Heart left ventricle (tissue), 16 donors: ENCODE measurements around the gene OR51M1. TPM values are rescaled to one million over a fixed set of nuclear protein-coding genes. Genes with fewer than 3 reads are reported as not detected.
"Not testable (repeated sequence)": the region's sequence is repeated elsewhere in the genome, so short reads cannot be mapped to it uniquely, and the experiment has no call there.

ENCODE experiments used
- ATAC-seq, 4 donors: fragments of 200-7000 bp; cut with Tn5 transposase; one replicate each; pipeline ENCODE4 v1.9.1; 2020 to 2022; ENCODE audit warnings: moderate library complexity in 4 of 4, mild to moderate bottlenecking in 3 of 4, moderate number of reproducible peaks in 1 of 4
- DNase-seq, 5 donors: peaks; one replicate each; pipeline ENCODE4 v3.0.0-alpha.2; 2020
- H3K27ac ChIP-seq, 12 donors: fragments of 200-600 bp; sonication (generic) in 4 of 12; one replicate each; pipeline versions ENCODE4 v1.5.0 to v1.8.0; 2016 to 2022; ENCODE audit warnings: mild to moderate bottlenecking in 2 of 12
- H3K27me3 ChIP-seq, 9 donors: fragments of 200-600 bp; sonication (generic) in 2 of 9; one replicate each; pipeline versions ENCODE4 v1.5.1 to v1.8.0; 2016 to 2022; ENCODE audit warnings: mild to moderate bottlenecking in 3 of 9
- H3K36me3 ChIP-seq, 9 donors: fragments of 200-600 bp; sonication (generic) in 2 of 9; one replicate each; pipeline versions ENCODE4 v1.5.0 to v1.8.0; 2018 to 2022; ENCODE audit warnings: mild to moderate bottlenecking in 2 of 9
- H3K4me1 ChIP-seq, 12 donors: fragments of 200-600 bp; sonication (generic) in 4 of 12; one replicate each; pipeline versions ENCODE4 v1.5.0 to v1.8.0; 2016 to 2022; ENCODE audit warnings: mild to moderate bottlenecking in 3 of 12
- H3K4me3 ChIP-seq, 12 donors: fragments of 200-600 bp; sonication (generic) in 4 of 12; one replicate each; pipeline versions ENCODE4 v1.5.0 to v1.8.0; 2017 to 2022; ENCODE audit warnings: mild to moderate bottlenecking in 9 of 12, moderate library complexity in 4 of 12
- H3K9me3 ChIP-seq, 12 donors: fragments of 200-600 bp; sonication (generic) in 4 of 12; one replicate each; pipeline versions ENCODE4 v1.5.0 to v1.8.0; 2016 to 2022; ENCODE audit warnings: mild to moderate bottlenecking in 1 of 12
- POLR2A ChIP-seq, 2 donors: fragments of 450-650 bp; IDR thresholded peaks; one replicate each; pipeline ENCODE4 v1.6.1; 2017; ENCODE audit warnings: antibody characterized with exemption in 2 of 2, mild to moderate bottlenecking in 2 of 2, moderate library complexity in 2 of 2
- WGBS, 4 donors: extraction: QIAGEN DNeasy Blood & Tissue Kit in 2 of 4; methylation state at CpG; one replicate each; pipeline versions ENCODE4 v1.1.5 to v1.1.7; 2013 to 2018; 5-methylcytosine and 5-hydroxymethylcytosine counted together
- intact Hi-C, 10 donors: fragments of 100-400 bp; cut with DNase I; formaldehyde crosslinking; loops; one replicate each; pipeline versions ENCODE4 v1.11.1 to v1.14.2; 2022
- polyA plus RNA-seq, 2 donors: library from polyadenylated mRNA; stranded (reverse); fragments of 200-250 nt; gene quantifications; one replicate each; pipeline ENCODE4 v1.2.3, GENCODE V29; 2013
- total RNA-seq, 9 donors: library from RNA; depleted of rRNA in 2 of 9; stranded (reverse); fragments of >200 nt in 2 of 9; fragmentation: NEBNext Ultra II Directional in 3 of 9; extraction: Animal tissue kit (Norgen Biotek cat#: 25700) in 3 of 9; gene quantifications; one replicate each; pipeline versions ENCODE4 v1.1.0 to v1.2.4, GENCODE V29; 2016 to 2023
- TF ChIP-seq, protein P1 (sequence below), 12 donors: fragments of 200-600 bp; sonication (generic) in 4 of 12; IDR thresholded peaks; one replicate each; pipeline versions ENCODE4 v1.5.0 to v1.8.0; 2018 to 2022; ENCODE audit warnings: antibody characterized with exemption in 12 of 12, mild to moderate bottlenecking in 5 of 12
- donor health status: ischemic (EF 13 %, LVEDD 7.1; RV severe dilation, severe dysfunction).
- donor health status: healthy with polysubstance abuse.
- donor health status: DM: no; HTN: yes; CAD: no.
- donor health status: DM: no; HTN: no; CAD: no.
- donor health status: ischemic (EF 25% LVEDD 6.9; RV normal size, moderate dysfunction).
- donor health status: ischemic (EF 25% LVEDD 5.7; RV mildly dilated, moderate dysfunction).
- donor health status: healthy.
- donor health status: DM: yes; HTN: yes; CAD: no.
- donor health status: ischemic (EF 35%, LVEDD 5.7; RV mildly dilated, moderate dysfunction).
- donor health status: nonischemic (EF 11% LVEDD 7.7; RV severe dilation, severe dysfunction).
- donor health status: DM: yes; HTN: yes; CAD: no.
- donor health status: PGD.
- donor health status: ischemic (EF 29% LVEDD 5.4; RV normal size, mild dysfunction).
- donor health status: nonischemic (EF 23%, LVEDD 6.1; RV moderate dilation, normal function).

Gene OR51M1
- total and polyA plus RNA-seq, 11 donors, result not detected

DNA sequence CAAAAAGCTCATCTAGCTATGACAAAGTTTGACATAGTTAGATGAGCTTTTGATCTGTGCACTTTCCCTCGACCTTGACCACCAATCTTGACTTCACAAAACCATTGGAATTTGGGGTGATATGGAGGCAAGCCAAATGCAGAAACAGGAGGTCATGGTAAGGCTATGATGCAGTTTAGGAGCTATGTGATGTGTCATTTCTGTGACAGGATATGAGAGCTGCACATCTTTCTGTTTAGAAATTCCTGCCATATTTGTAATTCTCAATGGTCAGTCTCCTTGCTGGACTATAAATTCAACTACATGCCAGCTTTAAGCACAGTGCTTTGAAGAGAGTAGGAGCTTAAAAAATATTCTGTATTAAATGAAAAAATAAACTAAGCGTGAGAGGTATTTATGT lies 19.4 kb upstream of the OR51M1 start:
- intact Hi-C loops, result no loop called here
- Histone ChIP-seq H3K36me3 (no peaks in the 10 kb centered on the region), H3K4me1 (peaks cover 0 to 14% (median 0%) of the 10 kb centered on the region in 12 donors), H3K27ac (no peak overlapping the region), H3K27me3 (no peaks in the 10 kb centered on the region), H3K9me3 (peaks cover 0 to 6% (median 0%) of the 10 kb centered on the region in 12 donors), H3K4me3 (no peak overlapping the region)
- TF ChIP-seq, protein P1, sequence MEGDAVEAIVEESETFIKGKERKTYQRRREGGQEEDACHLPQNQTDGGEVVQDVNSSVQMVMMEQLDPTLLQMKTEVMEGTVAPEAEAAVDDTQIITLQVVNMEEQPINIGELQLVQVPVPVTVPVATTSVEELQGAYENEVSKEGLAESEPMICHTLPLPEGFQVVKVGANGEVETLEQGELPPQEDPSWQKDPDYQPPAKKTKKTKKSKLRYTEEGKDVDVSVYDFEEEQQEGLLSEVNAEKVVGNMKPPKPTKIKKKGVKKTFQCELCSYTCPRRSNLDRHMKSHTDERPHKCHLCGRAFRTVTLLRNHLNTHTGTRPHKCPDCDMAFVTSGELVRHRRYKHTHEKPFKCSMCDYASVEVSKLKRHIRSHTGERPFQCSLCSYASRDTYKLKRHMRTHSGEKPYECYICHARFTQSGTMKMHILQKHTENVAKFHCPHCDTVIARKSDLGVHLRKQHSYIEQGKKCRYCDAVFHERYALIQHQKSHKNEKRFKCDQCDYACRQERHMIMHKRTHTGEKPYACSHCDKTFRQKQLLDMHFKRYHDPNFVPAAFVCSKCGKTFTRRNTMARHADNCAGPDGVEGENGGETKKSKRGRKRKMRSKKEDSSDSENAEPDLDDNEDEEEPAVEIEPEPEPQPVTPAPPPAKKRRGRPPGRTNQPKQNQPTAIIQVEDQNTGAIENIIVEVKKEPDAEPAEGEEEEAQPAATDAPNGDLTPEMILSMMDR (IDR thresholded peaks at IDR 0.05), result no peak
- 31 to 59% (median 56%) methylated on average over 1 to 2 of the region's 2 CpGs for whole genome bisulfite sequencing, 4 donors
- ATAC-seq (no peak), DNase-seq (no peak)

DNA sequence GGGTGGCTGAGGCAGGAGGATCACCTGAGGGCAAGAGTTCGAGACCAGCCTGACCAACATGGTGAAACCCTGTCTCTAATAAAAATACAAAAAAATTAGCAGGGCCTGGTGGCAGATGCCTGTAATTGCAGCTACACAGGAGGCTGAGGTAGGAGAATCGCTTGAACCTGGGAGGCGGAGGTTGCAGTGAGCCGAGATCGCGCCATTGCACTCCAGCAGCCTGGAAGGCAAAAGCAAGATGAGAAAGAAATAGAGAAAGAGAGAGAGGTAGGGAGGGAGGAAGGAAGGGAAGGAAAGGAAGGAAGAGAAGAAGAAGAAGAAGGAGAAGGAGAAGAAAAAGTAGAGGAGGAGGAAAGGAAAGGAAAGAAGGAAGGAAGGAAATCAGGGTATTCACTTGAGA lies 17.2 kb upstream of the OR51M1 start:
- H3K27me3 ChIP-seq, intact Hi-C loops, H3K27ac ChIP-seq, ATAC-seq, H3K36me3 ChIP-seq, DNase-seq, H3K9me3 ChIP-seq, H3K4me3 ChIP-seq: not testable (repeated sequence)
- WGBS, 4 donors, result 76 to 94% (median 82%) methylated on average over 6 of the region's 6 CpGs
- peaks cover 0 to 14% (median 0%) of the 10 kb centered on the region in 12 donors for H3K4me1 ChIP-seq
- TF ChIP-seq, protein P1 (IDR thresholded peaks at IDR 0.05), result peak in 1 of 12 donors; percentile 6

DNA sequence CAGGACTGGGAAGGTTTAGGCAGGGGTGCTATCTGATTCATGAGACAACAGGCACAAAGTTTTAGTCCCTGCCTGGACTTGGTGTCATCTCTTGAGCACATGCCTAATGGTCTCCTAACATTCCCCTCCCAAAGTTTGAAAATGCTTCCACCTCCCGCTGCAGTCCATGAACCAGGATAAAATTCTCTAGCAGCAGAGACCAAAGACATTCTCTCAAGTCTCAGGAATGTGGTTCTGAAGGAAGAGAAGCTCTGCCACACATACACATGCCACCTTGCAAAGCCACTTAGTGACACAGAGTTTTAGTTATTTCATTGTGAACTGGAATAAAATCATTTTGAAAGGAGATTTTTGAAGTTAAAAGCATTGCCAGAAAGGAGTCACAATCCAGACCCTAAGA lies 16.8 kb upstream of the OR51M1 start:
- no peak overlapping the region for H3K27ac ChIP-seq
- TF ChIP-seq POLR2A (IDR thresholded peaks at IDR 0.05), result no peak
- TF ChIP-seq, protein P1 (IDR thresholded peaks at IDR 0.05), result no peak
- H3K4me1 ChIP-seq, result peaks cover 0 to 14% (median 0%) of the 10 kb centered on the region in 12 donors
- no peak overlapping the region for H3K4me3 ChIP-seq
- intact Hi-C loops, result no loop called here
- DNase-seq (no peak), ATAC-seq (no peak)
- no peaks in the 10 kb centered on the region for H3K27me3 ChIP-seq
- H3K9me3 ChIP-seq, result no peaks in the 10 kb centered on the region
- H3K36me3 ChIP-seq, result no peaks in the 10 kb centered on the region
- WGBS, 4 donors, result 0 to 68% (median 47%) methylated on average over 1 of the region's 1 CpG

GRCh38 chr11:5367448-5368074 lies 16.1 kb upstream of the OR51M1 start:
- intact Hi-C loops, result no loop called here
- TF ChIP-seq, protein P1 (IDR thresholded peaks at IDR 0.05), result no peak
- TF ChIP-seq POLR2A (IDR thresholded peaks at IDR 0.05), result no peak
- H3K4me1 ChIP-seq, result peaks cover 0 to 14% (median 0%) of the 10 kb centered on the region in 12 donors
- 29 to 58% (median 41%) methylated on average over 2 of the region's 2 CpGs for WGBS, 4 donors
- H3K27ac ChIP-seq, result no peak overlapping the region
- no peaks in the 10 kb centered on the region for H3K27me3 ChIP-seq
- H3K4me3 ChIP-seq, result no peak overlapping the region
- ATAC-seq (peak; percentile 29 to 68 (median 39)), DNase-seq (peak in 1 of 5 donors; percentile 7)
- peaks cover 0 to under 1% (median 0%) of the 10 kb centered on the region in 12 donors for H3K9me3 ChIP-seq
- no peaks in the 10 kb centered on the region for H3K36me3 ChIP-seq
